ENCODE measurements around the gene ERICH6B.

Gene ERICH6B

DNA sequence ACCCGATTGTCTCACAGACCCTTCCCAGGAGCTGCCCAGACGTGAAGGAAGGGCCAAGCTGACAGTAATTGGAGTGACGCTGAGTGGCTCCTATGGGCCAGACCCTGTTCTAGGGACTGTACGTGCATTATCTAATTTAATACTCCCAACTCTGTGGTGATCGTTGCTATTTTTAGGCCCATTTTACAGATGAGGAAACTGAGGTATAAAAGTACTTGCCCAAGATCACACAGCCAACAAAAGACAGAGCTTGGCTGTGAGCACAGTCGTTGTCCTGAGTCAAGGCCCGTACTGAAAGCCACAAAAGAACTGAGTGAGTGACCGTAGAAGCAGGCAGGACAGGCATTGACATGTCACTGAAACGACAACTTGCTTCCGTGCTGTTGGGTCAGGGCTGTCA, 74.7 kb downstream of the ERICH6B start:
- TF ChIP-seq, protein P1, sequence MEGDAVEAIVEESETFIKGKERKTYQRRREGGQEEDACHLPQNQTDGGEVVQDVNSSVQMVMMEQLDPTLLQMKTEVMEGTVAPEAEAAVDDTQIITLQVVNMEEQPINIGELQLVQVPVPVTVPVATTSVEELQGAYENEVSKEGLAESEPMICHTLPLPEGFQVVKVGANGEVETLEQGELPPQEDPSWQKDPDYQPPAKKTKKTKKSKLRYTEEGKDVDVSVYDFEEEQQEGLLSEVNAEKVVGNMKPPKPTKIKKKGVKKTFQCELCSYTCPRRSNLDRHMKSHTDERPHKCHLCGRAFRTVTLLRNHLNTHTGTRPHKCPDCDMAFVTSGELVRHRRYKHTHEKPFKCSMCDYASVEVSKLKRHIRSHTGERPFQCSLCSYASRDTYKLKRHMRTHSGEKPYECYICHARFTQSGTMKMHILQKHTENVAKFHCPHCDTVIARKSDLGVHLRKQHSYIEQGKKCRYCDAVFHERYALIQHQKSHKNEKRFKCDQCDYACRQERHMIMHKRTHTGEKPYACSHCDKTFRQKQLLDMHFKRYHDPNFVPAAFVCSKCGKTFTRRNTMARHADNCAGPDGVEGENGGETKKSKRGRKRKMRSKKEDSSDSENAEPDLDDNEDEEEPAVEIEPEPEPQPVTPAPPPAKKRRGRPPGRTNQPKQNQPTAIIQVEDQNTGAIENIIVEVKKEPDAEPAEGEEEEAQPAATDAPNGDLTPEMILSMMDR (IDR thresholded peaks at IDR 0.05; ENCODE audit: low read depth, low read length) = no peak
- DNase-seq (ENCODE audit: extremely low read depth, low read depth) = no peak

DNA sequence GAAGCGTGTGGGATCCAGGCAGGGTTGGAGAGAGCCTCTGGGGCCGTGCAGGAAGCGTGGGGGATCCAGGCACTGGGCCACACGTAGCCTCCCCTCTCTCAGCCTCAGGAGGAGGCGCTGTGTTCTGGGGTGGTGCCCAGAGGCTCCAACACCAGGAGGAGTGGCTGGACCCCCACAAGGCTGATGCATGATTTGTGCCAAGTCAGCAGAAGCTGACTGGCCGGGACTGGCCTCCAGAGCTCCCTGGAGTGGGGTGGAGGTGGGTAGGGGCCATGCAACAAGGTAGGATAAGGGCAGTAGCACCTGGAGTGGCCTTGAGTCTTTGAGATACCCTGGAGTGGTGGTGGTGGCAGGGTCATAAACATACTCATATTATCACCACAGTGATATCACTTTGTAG, 75.3 kb downstream of the ERICH6B start:
- TF ChIP-seq, protein P1 (IDR thresholded peaks at IDR 0.05; ENCODE audit: low read depth, low read length) = no peak
- no peak for DNase-seq (ENCODE audit: extremely low read depth, low read depth)

DNA sequence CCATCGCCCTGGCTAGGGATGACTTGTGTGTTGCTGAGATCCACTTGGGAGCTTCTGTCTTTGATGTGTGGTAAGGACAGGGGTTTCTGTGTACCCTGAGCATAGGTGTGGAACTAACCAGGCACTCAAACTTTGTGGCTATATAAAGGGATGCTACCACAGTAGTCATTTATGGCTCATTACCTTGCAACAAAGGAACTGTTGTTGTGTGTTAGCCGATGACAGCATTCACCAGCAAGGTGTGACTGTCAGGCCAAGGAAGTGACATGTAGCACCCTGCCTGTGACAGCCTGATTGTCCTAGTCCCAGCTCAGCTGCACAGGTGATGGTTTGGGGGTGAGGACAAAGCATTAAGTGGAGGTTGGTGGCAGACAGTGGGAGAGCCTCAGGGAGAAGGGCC, 77.2 kb downstream of the ERICH6B start:
- TF ChIP-seq, protein P1 (IDR thresholded peaks at IDR 0.05; ENCODE audit: low read depth, low read length) = no peak
- no peak for DNase-seq (ENCODE audit: extremely low read depth, low read depth)

DNA sequence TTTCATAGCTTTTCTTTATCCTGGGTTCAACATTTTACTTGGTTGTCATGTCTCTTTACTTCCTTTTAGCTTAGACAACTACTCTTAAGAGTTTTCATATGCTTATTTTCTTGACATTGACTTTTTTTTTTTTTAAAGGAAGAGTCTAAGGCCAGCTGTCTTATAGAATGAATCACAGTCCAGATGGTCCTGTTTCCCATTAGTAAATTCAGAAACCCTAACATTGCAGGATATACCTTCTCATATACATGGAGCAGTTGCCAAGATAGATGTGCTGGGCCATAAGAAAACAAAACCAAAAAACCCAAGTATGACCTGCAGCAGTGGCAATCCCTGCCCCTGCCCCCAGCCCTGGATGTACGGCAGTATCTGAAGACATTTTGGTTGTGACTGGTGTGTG, 78.0 kb downstream of the ERICH6B start:
- DNase-seq (ENCODE audit: extremely low read depth, low read depth) = no peak
- TF ChIP-seq, protein P1 (IDR thresholded peaks at IDR 0.05; ENCODE audit: low read depth, low read length) = no peak

DNA sequence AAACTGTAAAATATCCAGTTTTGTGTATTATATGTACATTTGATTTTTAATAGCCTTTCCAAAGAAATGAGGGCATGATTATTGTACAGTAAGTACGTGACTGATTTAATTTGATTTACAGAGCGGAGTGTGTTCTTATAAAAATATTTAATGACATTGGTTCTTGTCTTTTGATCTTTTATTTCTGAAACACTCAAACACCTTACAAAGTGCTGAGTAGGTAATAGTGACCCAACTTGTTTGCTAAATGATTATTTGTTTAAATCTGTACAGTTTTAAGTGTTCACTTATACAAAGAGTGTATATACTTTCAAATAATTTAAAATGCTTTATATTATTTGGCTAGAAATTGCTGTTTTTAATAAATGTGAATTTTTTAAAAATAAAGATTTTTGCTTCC, 79.3 kb downstream of the ERICH6B start:
- TF ChIP-seq, protein P1 (IDR thresholded peaks at IDR 0.05; ENCODE audit: low read depth, low read length) = no peak
- no peak for DNase-seq (ENCODE audit: extremely low read depth, low read depth)

DNA sequence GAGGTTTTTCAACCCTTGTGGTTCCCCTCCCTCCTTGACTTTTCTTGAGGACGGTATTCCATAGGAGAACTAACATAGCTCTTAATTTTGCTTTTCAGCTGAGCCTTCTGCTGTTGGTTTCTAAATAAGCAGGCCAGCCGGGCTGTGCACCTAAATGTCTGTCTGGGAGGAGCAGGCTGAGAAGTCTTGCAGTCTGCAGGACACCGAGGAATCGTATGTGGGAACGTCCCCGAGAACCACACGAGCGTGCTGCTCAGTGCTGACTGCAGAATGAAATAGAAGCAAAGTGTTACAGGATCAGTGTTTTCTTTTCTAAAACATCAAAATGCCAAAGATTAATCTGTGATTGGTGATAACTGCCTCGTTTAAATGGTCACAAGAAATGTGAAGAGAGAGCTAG, 80.9 kb downstream of the ERICH6B start:
- no peak for DNase-seq (ENCODE audit: extremely low read depth, low read depth)
- TF ChIP-seq, protein P1 (IDR thresholded peaks at IDR 0.05; ENCODE audit: low read depth, low read length) = no peak

DNA sequence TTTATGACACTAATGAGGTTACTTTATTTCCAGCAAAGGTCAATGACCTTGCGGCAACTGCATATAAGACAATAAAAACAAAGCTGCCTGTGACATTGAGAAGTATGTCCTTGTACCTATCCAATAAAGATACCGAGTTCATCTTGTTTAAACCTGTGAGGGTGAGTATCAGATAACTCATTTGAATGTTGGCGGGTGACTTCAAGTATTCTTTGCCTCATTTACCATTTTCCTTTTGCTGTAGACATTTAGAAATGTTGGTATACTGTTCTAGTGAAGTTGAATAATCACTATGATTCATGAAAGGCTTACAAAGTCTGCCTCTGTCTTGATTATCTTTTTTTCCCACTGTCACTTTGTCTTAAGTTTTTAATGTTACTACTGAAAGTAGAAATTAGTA, 85.8 kb downstream of the ERICH6B start:
- TF ChIP-seq, protein P1 (IDR thresholded peaks at IDR 0.05; ENCODE audit: low read depth, low read length) = no peak
- no peak for DNase-seq (ENCODE audit: extremely low read depth, low read depth)
